Suprapubic skin (tissue), 4 donors: ENCODE data around the gene CARS2.

ENCODE experiments used
- EP300 ChIP-seq: sonication (generic); formaldehyde crosslinking; IDR thresholded peaks from one replicate; pipeline ENCODE4 v1.6.1; 2017; ENCODE audit warnings: antibody characterized with exemption
- POLR2A ChIP-seq, 2 donors: fragments of 450-650 bp; IDR thresholded peaks; one replicate each; pipeline ENCODE4 v1.6.1; 2017; ENCODE audit warnings: antibody characterized with exemption in 2 of 2, mild to moderate bottlenecking in 2 of 2, moderate library complexity in 2 of 2
- POLR2AphosphoS5 ChIP-seq, 3 donors: sonication (generic); formaldehyde crosslinking; IDR thresholded peaks; one replicate each; pipeline ENCODE4 v1.6.1; 2017; ENCODE audit warnings: antibody characterized with exemption in 3 of 3
- TF ChIP-seq, protein P1 (sequence below), 2 donors: fragments of 200-600 bp in 1 of 2; fragments of 450-650 bp in 1 of 2; sonication (generic) in 1 of 2; IDR thresholded peaks; one replicate each; pipeline ENCODE4 v1.5.1; 2016 to 2019; ENCODE audit warnings: antibody characterized with exemption in 2 of 2, mild to moderate bottlenecking in 1 of 2, moderate library complexity in 1 of 2

GRCh38 chr13:110669036-110669435 lies 36.9 kb downstream of the CARS2 start:
- TF ChIP-seq POLR2A (IDR thresholded peaks at IDR 0.05): no peak
- TF ChIP-seq, protein P1, sequence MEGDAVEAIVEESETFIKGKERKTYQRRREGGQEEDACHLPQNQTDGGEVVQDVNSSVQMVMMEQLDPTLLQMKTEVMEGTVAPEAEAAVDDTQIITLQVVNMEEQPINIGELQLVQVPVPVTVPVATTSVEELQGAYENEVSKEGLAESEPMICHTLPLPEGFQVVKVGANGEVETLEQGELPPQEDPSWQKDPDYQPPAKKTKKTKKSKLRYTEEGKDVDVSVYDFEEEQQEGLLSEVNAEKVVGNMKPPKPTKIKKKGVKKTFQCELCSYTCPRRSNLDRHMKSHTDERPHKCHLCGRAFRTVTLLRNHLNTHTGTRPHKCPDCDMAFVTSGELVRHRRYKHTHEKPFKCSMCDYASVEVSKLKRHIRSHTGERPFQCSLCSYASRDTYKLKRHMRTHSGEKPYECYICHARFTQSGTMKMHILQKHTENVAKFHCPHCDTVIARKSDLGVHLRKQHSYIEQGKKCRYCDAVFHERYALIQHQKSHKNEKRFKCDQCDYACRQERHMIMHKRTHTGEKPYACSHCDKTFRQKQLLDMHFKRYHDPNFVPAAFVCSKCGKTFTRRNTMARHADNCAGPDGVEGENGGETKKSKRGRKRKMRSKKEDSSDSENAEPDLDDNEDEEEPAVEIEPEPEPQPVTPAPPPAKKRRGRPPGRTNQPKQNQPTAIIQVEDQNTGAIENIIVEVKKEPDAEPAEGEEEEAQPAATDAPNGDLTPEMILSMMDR (IDR thresholded peaks at IDR 0.05): no peak
- no peak for TF ChIP-seq EP300
- TF ChIP-seq POLR2AphosphoS5 (IDR thresholded peaks at IDR 0.05): no peak
